ENCODE measurements around the gene KIAA2012. TPM values are rescaled to one million over a fixed set of nuclear protein-coding genes. Genes with fewer than 3 reads are reported as not detected.

The KIAA2012 gene
- total RNA-seq: not detected in 2 replicates

DNA sequence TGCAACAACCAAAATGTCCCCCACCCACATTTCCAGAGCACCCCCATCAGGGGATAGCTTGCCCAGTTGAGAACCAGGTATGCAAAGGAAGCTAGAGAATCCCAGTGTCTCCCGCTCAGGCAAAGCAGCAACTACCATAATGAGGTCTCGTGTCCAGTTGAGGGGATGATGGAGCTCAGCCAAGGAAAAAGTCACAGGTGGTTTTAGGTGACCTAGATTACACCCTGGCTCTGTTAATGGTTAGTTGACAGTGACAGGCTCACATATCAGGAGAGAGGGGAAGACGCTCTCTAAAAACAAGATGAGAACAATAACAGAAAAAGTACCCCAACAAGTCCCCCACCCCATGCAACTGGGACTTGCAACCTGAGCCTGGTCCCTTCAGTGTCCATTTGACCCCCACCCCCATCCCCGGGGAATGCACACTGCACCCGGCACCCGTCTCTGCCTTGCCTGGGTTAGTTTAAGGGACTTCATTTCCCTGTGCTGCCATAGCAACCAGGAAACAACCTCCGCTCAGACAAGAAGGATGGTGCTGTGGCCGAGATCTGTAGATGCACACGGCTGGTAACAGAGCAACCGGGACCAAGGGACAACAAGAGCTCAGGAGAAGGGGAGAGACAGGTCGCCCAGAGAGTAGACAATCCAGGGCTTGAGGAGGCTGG, at the start of gene KIAA2012:
KIAA2012 (plus strand) TSS at position 519 of the 665 bp plus-strand sequence. CDS start 373 bp downstream, outside the sequence.
- intact Hi-C loops (cut with micrococcal nuclease): no loop called here

DNA sequence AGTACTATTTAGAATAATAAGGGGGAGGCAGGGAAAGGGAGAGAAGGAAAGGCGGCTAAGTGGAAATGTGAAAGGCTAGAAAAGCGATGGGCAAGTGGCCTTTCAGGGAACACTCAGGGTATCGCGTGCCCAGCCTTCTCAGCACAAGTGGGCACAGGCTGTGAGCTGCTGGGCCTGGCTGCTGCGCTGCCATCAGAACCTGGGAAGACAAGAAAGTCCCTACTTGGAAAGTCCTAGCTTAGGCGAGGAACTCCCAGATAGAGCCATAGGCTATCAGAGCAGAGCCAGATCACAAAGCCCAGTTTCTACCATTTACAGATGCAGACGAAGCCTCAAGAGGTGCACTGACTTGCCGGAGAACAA, 49.2 kb upstream of the KIAA2012 start:
- intact Hi-C loops (cut with micrococcal nuclease): no loop called here

DNA sequence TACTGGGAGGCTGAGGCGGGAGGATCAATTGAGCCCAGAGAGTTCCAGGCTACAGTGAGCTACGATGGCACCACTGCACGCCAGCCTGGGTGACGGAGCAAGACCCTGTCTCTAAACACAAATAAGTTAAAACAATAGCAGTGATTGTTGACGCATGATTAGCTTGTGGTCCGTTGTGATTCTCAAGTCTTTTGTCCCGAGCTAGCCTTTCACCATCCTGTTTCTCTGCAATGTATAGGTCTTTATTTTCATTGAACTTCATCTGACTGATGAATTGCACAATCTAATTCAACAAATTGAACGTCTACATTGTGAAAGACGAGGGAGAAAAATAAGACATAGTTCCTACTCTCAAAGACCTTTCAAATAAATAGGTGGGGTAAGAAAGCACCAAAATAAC, 48.2 kb upstream of the KIAA2012 start:
- intact Hi-C loops (cut with micrococcal nuclease): no loop called here

DNA sequence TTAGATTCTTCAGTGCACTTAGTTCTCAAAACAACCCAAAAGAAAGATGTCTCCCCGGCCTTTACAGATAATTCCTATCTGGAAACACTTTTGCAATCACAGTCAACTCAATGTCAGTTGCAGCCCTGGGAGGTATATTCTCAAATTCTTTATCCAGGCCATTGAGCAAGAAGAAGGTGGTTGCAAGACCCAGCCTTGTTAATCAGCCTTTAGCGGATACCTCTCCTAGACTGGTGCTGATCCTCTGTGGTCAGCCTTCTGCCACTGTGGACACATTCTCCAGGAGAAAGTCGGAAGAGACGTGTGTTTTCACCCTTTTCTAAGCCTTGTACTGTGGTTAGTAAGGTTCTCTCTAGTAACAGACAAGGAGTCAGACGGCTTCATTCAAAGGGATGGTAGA, 47.2 kb upstream of the KIAA2012 start:
- intact Hi-C loops (cut with micrococcal nuclease): no loop called here

DNA sequence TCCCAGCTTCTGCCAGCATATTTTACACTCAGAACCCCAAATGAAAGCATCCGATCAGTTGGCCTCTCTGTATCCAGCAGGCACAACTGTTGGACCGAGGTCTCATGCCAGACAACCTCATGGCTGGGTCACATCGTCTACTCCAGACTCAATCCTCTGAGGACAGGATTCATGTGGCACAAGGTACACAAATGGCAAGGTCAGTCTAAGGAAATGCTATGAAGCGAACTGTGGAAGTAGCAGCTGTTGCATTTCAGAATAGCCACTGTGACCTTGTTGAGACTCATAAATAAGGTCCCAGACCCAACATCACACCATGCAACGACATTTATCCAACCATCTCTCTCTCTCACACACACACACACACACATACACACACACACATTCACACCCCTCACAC, 46.5 kb upstream of the KIAA2012 start:
- intact Hi-C loops (cut with micrococcal nuclease): no loop called here

DNA sequence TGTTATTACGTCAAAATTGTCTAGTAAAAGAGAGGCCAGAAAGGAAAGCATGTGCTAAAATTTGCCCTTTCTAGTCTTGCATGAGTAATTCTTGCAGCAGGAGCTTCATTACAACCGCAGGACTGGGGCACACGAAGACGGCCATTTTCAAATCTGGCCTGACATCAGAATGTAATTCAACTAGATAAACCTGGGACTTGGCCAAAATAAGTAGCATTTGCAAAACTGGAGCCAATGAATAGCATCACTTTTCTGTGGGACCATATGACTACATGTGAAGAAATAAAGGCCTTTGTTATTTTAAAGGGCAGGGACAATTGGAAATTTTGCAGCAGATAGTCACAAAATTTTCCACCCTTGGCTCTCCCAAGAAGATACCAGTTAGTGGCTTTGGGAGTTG, 42.4 kb upstream of the KIAA2012 start:
- intact Hi-C loops (cut with micrococcal nuclease): loop anchor here (5.0 to 10.0 kb wide), 6 partner anchors 578 to 1318 kb away; partner anchors contain the start of genes HYCC2, NBEAL1, NDUFB3 and STRADB

DNA sequence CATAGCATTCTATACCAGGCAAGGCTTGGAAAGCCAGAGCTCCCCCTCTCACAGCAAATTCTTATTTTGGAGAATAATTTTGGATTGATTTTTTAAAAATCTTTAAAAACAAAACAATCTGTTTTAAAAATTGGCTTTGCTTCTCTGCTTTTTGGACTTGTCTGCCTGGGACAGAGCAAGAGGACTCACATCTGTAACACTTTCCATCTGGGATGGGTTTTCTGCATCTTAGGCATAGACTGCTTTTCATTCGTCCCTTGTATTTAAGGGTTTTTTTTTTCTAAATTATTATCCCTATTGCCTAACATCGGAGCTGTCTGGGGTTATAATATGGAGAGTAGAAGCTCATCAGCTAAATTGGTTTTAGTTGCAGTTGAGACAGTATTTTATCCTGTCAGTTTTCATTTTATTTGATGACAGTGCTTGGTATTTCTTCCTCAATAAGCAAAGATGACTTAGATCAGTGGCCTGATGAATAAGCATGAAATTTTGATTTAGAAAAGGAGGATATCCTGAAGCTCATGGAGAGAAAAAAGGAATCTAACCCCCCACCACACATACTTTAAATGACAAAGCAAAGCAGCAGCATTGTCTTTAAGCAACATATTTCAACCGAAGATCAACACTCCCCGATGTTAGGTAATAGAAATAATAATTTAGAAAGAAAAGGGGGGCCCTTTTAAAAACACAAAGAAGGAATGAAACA, 41.7 kb upstream of the KIAA2012 start:
- intact Hi-C loops (cut with micrococcal nuclease): loop anchor here (5.0 to 10.0 kb wide), 6 partner anchors 579 to 1319 kb away; partner anchors contain the start of genes HYCC2, NBEAL1, NDUFB3 and STRADB

DNA sequence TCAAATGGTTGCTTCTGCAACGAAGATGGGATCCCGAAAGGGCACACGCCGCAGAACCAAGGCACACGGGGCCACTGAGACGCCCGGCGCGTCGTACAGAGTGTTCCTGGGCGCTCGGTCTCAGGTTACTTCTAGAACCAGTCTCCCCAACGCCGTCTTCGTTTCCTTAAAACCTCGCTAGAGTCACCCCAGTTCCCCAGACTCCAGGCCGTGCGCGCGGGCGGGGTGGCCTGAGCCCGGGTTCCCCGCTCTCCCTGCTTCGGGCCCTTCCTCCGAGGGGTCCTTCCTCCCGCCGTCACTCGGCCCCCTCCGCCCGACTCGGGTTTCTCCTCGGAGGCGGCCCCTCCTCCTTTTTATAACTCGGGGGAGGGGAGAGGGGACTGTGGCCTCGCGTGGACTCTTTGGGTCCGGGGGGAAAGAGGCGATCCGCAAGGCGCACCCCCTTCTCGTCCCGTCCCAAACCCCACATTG, 40.2 kb upstream of the KIAA2012 start:
- intact Hi-C loops (cut with micrococcal nuclease): loop anchor here (1.0 to 10.0 kb wide), 12 partner anchors 173 to 1321 kb away; partner anchors contain the start of genes BMPR2, HYCC2, NBEAL1 and NDUFB3

DNA sequence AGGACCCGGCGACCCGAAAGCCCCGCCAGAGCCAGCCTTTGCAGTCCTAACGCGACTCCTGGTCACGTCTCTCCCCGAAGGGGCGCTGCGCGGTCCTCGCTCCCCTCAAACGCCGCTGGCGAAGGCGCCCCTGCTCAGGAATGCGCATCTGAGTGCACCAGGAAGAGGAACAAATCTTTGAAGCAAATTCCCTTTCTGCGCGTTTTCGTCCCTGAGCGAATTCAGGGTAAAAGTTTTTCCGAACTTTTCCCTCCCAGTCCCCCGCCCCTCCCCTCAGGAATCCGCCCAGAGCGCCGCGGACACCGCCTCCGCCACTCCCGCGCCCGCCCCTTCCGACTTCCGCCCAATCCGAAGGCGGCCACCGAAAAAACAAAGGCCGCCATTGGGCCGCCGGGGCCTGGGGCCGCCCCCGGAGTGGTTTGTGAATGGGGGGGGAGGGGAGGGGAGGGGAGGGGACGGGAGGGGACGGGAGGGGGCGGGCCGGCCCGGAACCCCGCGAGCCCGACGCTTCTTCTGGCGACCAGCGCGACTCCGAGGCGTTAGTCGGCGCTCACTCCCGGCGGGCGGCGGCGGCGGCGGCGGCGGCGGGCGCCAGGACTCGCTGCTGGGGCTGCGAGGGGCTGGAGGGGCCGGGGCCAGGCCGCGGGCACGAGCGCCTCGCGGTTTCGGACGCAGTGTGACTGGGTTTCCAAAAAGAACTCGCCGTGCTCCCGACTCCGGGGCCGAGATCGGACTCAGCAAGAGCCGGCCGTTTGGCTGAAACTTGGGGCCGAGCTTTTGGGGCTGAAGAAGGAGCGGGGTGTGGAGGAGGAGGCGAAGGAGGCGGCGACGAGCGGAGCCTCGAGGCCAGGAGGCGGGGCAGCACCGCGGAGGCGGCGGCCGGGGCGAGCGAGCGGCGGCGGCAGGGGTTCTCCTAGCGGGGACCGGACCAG, 39.5 kb upstream of the KIAA2012 start, which contains the start of gene FZD7:
FZD7 (plus strand) TSS at position 539 of the 932 bp plus-strand sequence. CDS start 793 bp downstream, outside the sequence.
- intact Hi-C loops (cut with micrococcal nuclease): loop anchor here (1.0 to 10.0 kb wide), 12 partner anchors 173 to 1321 kb away; partner anchors contain the start of genes BMPR2, HYCC2, NBEAL1 and NDUFB3

DNA sequence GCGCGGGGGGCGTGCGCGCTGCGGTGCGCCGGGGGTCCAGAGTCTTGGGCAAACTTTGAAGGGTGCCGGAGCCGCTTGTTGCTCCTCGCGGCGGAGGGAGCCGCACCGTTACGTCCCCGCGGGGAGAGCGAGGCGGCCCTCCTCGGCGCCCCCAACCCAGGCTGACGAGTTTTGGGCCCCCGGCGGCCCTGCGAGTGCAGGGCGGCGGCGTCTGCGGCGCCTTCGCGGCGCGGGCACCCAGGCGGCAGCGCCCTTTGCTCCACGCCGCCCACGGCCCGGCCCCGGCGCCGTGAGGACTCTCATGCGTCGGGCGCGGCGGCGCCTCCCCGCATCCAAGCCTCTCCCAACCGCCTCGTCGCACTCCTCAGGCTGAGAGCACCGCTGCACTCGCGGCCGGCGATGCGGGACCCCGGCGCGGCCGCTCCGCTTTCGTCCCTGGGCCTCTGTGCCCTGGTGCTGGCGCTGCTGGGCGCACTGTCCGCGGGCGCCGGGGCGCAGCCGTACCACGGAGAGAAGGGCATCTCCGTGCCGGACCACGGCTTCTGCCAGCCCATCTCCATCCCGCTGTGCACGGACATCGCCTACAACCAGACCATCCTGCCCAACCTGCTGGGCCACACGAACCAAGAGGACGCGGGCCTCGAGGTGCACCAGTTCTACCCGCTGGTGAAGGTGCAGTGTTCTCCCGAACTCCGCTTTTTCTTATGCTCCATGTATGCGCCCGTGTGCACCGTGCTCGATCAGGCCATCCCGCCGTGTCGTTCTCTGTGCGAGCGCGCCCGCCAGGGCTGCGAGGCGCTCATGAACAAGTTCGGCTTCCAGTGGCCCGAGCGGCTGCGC, 38.6 kb upstream of the KIAA2012 start:
- intact Hi-C loops (cut with micrococcal nuclease): loop anchor here (1.0 to 10.0 kb wide), 7 partner anchors 144 to 1322 kb away; partner anchors contain the start of genes HYCC2, NBEAL1, NDUFB3 and STRADB

DNA sequence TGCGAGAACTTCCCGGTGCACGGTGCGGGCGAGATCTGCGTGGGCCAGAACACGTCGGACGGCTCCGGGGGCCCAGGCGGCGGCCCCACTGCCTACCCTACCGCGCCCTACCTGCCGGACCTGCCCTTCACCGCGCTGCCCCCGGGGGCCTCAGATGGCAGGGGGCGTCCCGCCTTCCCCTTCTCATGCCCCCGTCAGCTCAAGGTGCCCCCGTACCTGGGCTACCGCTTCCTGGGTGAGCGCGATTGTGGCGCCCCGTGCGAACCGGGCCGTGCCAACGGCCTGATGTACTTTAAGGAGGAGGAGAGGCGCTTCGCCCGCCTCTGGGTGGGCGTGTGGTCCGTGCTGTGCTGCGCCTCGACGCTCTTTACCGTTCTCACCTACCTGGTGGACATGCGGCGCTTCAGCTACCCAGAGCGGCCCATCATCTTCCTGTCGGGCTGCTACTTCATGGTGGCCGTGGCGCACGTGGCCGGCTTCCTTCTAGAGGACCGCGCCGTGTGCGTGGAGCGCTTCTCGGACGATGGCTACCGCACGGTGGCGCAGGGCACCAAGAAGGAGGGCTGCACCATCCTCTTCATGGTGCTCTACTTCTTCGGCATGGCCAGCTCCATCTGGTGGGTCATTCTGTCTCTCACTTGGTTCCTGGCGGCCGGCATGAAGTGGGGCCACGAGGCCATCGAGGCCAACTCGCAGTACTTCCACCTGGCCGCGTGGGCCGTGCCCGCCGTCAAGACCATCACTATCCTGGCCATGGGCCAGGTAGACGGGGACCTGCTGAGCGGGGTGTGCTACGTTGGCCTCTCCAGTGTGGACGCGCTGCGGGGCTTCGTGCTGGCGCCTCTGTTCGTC, 37.7 kb upstream of the KIAA2012 start:
- intact Hi-C loops (cut with micrococcal nuclease): loop anchor here (1.0 to 10.0 kb wide), 2 partner anchors 143 to 961 kb away; partner anchors contain the start of genes HYCC2 and NDUFB3

DNA sequence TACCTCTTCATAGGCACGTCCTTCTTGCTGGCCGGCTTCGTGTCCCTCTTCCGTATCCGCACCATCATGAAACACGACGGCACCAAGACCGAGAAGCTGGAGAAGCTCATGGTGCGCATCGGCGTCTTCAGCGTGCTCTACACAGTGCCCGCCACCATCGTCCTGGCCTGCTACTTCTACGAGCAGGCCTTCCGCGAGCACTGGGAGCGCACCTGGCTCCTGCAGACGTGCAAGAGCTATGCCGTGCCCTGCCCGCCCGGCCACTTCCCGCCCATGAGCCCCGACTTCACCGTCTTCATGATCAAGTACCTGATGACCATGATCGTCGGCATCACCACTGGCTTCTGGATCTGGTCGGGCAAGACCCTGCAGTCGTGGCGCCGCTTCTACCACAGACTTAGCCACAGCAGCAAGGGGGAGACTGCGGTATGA, 37.1 kb upstream of the KIAA2012 start:
- intact Hi-C loops (cut with micrococcal nuclease): loop anchor here (1.0 to 10.0 kb wide), 2 partner anchors 142 to 961 kb away; partner anchors contain the start of genes HYCC2 and NDUFB3

DNA sequence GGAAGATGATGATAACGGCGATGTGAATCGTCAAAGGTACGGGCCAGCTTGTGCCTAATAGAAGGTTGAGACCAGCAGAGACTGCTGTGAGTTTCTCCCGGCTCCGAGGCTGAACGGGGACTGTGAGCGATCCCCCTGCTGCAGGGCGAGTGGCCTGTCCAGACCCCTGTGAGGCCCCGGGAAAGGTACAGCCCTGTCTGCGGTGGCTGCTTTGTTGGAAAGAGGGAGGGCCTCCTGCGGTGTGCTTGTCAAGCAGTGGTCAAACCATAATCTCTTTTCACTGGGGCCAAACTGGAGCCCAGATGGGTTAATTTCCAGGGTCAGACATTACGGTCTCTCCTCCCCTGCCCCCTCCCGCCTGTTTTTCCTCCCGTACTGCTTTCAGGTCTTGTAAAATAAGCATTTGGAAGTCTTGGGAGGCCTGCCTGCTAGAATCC, 36.4 kb upstream of the KIAA2012 start:
- intact Hi-C loops (cut with micrococcal nuclease): loop anchor here (10.0 kb wide), 1 partner anchor 962 kb away; the partner anchor contains the start of genes HYCC2 and NDUFB3

DNA sequence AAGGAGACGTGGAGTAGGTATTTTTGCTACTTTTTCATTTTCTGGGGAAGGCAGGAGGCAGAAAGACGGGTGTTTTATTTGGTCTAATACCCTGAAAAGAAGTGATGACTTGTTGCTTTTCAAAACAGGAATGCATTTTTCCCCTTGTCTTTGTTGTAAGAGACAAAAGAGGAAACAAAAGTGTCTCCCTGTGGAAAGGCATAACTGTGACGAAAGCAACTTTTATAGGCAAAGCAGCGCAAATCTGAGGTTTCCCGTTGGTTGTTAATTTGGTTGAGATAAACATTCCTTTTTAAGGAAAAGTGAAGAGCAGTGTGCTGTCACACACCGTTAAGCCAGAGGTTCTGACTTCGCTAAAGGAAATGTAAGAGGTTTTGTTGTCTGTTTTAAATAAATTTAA, 36.0 kb upstream of the KIAA2012 start:
- intact Hi-C loops (cut with micrococcal nuclease): loop anchor here (10.0 kb wide), 1 partner anchor 962 kb away; the partner anchor contains the start of genes HYCC2 and NDUFB3

DNA sequence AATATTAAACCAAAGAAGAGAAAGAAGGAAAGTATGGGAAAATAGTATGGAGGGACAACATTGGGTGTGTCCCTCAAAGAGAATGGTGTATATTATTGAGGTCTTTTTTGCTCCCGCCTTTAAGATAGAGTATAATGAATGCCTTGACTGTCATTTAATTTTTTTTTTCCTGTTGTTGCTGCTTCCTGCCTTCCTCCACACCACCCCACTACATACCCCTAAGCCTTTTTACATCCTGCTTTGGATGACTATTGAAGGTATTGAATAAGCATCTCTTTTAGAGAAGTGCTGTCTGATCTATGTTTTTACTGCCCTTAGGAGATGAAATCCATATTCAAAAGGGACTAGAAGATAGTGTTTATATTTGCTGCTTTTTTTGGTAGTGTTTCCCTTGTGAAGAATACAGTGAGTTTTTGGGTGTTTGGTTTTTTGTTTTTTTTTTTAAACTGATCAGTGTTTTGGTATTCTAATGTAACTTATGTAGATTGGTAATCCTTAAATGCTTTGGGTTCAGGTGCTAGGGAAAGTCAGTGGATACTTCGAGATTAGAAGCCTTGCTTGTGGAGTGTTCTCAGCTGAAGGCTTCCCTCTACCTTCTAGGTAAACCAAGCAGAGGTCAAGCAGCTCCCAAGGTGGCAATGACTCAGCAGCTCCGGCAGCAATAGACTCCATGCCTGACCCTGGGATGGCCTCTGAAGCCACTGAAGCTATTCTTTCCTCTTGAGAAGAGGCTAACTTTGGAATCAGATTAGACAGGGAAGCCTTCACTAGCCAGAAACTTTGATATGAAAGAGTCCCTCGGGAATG, 34.4 kb upstream of the KIAA2012 start:
- intact Hi-C loops (cut with micrococcal nuclease): loop anchor here (10.0 kb wide), 1 partner anchor 964 kb away; the partner anchor contains the start of genes HYCC2 and NDUFB3

DNA sequence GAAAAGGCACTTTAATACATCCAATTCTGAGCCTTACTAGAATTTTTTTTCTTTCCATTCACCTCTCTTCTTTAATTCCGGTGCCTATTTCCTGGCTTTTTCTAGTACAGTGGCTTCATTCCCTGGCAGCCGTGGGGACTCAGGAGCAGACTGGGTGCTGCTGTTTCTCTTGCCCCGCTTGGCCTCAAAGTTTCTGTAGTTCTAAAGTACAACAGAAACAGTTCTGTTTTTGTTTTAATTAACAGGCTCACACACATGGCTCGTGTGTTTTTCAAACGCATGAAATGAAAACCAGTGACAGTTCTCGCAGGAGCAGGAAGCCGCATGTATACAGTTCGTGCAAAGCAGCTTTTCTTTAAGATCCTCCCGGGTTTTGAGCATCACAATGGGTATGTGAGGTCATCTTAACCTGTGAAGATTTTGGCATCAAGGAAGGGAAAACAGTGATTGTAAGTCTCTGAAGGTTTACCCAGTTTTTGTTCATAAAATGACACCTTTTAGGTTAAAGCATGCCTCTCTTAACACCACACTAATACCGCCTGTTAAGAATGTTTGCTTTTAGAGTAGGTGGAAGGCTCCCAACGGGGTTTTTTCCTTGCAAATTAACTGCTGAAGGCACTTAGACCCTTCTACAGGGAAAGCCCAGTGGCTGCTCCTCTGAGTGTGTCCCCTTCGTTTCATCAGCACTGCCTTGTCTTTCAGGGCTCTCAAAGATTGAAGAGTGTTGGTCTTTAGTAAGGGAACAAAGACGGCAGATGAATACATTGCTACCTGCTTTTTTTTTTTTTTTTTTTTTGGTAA, 33.6 kb upstream of the KIAA2012 start:
- intact Hi-C loops (cut with micrococcal nuclease): loop anchor here (10.0 kb wide), 1 partner anchor 965 kb away; the partner anchor contains the start of genes HYCC2 and NDUFB3

Measured in T-helper 1 cell treated with Interleukin-12 subunit alpha and Interleukin-12 subunit beta and Interleukin-4 antibody, amounts not matched to agents 30 ng/mL and 1 ng/mL, for 36 hours (primary cell).